HG03342 (cell line): ENCODE data around the gene SPATA16.
A peak's percentile ranks its signal among the peaks of the same experiment; 100 is the strongest.
"Not testable (repeated sequence)": the region's sequence is repeated elsewhere in the genome, so short reads cannot be mapped to it uniquely, and the experiment has no call there.

ENCODE experiments used
- ATAC-seq: cut with Tn5 transposase; IDR thresholded peaks from one replicate; pipeline ENCODE4 v1.9.1; 2021; ENCODE audit warnings: mild to moderate bottlenecking, moderate library complexity; ENCODE audit not compliant: unreplicated experiment

The SPATA16 gene

GRCh38 chr3:173140986-173141385 is at the start of gene SPATA16:
SPATA16 (minus strand) TSS chr3:173141235; CDS start chr3:173117731, 23,504 bp downstream.
- no peak for ATAC-seq

GRCh38 chr3:173183022-173183421 is 42.0 kb upstream of the SPATA16 start:
- ATAC-seq: not testable (repeated sequence)

- ATAC-seq: no peak
Observed at GRCh38 chr3:173173652-173174051, 32.6 kb upstream of the SPATA16 start.

DNA sequence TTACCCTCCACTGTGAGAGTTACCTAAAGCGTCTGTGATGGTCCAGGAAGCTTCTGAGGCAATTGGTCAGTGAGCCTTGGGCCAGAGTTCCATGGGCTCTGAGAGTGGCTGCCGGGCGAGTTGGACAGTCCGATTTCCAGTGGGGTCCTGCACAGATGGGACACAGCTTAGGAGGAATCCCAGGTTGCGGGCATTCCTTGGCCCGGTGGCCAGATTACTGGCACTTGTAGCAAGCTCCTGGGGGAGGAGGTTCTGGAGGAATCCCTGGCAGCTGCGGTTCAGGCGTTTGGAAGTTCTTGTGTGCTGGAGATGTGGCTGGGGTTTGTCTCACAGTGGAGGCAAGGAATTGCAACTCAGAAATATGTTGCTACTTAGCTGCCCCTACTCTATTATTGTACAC is 18.1 kb upstream of the SPATA16 start:
- not testable (repeated sequence) for ATAC-seq

- ATAC-seq: not testable (repeated sequence)
Observed at GRCh38 chr3:173156533-173156932, 15.5 kb upstream of the SPATA16 start.

DNA sequence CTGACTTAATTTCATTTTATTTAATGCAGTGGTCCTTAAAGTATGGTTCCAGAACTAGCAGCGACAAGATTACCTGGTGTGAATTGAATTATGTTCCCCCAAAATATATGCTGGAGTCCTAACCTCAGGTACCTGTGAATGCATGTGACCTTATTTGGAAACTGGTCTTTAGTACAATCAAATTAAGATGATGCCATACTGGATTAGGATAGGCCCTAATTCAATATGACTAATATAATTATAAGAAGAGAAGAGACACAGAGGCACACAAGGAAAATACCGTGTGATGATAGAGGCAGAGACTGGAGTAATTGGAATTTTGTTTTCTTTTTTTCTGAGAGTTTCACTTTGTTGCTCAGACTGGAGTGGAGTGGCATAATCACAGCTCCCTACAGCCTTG is 12.6 kb upstream of the SPATA16 start:
- ATAC-seq: no peak

DNA sequence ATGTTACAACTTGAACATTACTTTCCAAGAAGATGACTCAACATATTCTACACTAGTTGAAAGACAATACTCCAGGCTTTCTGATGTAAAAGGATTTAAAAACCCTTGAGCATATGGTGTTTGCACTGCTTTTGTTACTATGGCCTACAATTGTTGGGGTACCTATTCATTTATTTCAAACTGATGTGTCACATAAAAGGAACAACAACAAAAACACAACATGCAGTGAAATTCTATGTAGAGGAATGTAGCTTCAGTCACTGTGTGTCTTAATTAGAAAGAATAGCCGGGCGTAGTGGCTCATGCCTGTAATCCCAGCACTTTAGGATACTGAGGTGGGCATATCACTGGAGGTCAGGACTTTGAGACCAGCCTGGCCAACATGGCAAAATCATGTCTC is 1.6 kb downstream of the SPATA16 start:
- ATAC-seq: no peak

DNA sequence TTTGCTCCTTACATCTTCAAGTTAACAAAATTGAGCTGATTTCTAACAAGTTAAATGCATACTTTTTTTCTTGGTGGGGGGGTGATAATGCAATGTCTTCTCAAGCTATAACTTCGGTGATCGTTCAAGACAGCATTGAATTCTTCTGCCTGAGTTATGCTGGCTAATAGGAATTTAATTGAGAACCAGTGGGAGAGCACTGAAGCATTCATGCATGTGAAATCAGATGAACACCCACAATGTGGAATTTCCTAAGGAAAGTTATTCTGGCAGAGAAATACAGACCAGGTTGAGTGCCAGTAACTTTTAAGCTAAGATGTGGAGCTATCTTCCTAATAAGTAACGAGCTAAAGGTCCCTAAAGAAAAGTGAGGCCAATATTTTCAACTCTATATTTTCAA is 3.0 kb downstream of the SPATA16 start:
- no peak for ATAC-seq

DNA sequence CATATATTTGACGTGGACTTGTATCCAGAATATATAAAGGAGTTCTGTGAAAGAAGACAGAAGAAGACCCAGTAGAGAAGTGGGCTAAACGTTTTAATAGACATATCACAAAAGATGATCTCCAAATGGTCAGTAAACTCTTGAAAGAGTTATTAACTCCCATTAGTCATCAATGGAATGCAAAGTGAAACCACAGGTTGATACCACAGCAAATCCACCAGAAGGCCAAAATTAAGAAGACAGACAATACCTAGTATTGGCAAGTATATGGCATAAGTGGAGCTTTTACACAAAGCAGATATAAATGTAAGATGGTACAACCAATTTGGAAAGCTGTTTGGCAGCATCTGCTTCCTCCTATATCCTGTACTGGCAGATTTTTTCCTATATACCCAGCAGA is 6.0 kb downstream of the SPATA16 start:
- ATAC-seq: no peak

DNA sequence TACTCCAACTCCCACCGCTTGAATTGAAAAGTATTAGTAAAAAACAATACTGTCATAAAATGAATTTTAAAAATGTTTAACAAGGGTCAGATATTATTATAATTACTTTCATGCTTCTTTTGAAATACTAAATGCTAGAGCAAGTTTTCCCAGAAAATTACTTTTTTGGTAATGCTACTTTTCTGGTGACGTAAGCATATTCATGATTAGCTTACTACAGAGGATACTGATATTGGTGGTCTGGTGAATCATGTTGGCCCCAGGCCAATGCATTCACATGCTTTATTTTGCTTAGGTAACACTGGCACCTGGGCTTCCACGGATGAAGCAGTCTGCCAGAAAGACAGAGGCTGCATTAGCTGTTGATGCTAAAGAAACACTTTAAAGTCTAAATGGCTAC is 12.4 kb downstream of the SPATA16 start:
- ATAC-seq: no peak

DNA sequence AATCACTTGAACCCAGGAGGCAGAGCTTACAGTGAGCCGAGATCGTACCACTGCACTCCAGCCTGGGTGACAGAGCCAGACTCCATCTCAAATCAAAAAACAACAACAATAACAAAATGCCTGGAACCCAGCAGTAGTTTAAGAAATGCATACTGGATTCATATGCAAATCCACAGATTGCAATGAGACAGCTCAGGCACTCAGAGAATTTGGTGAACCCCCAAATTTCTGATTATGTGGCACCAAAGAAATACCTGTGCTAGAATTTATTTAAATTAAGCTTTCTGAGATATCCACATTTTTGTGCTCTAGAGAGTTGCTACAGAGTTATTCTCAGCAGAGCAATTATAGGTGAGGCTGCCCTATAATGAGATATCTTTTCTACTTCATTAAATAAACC is 29.7 kb downstream of the SPATA16 start:
- no peak for ATAC-seq

DNA sequence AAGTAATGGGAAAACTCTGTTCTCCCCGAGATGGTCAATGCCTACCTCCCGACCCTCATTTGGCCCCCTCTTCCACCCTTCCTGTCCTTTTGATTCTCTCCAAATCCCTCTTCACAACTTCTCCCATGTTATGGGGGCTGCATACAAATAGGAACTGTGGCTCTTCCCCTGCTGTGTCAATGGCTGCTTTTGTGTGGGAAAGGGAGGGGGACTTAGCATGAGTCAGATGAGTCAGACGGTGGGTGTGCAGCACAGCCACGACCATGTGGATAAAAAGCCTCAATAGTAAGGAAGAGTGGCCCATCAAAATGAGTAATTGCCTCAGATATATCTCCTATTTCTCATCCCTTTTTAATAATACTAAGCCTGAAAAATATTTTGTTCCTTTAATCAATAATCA is 31.9 kb downstream of the SPATA16 start:
- no peak for ATAC-seq

- ATAC-seq: no peak
Observed at GRCh38 chr3:173103469-173103868, 37.6 kb downstream of the SPATA16 start.

DNA sequence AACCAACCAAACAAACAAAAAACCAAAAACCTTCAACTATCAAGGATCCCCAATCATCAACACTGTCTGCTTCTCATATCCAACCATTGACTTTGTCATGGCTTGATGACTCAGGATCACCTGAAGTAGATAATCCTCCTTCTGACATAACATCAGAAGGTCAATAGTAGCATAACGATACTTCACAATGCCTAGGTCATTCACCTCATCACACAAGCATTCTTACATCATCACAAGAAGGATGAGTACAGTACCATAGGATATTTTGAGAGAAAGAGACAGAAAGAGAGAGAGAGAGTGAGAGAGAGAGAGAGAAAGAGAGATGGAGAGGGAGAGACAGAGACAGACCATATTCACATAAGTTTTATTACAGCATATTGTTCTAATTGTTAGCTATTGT is 42.1 kb downstream of the SPATA16 start:
- ATAC-seq: no peak

DNA sequence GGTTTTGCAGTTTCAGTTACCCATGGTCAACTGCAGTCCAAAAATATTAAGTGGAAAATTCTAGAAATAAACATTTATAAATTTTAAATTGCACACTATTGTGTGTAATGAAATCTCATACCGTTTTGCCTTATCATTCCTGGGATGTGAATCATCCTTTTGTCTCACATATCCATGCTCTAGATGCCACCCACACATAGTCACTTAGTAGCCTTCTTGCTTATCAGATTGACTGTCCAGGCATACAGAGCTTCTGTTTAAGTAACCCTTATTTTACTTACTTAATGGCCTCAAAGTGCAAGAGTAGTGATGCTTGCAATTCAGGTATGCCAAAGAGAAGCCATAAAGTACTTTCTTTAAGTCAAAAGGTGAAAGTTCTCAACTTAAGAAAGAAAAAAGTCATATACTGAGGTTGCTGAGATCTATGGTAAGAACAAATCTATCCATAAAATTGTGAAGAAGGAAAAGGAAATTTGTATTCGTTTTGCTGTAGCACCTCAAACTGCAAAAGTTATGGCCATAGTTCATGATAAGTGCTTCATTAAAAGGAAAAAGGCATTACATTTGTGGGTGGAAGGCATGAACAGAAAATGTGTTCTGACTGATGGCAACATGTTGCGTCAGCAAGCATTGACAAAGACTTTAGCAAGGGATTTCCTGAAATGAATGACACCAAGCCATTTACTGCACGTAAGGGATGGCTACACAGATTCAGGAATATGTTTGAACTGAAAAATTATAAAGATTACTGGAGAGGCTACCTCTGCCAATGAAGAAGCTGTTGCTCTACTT is 43.8 kb downstream of the SPATA16 start:
- ATAC-seq: no peak

DNA sequence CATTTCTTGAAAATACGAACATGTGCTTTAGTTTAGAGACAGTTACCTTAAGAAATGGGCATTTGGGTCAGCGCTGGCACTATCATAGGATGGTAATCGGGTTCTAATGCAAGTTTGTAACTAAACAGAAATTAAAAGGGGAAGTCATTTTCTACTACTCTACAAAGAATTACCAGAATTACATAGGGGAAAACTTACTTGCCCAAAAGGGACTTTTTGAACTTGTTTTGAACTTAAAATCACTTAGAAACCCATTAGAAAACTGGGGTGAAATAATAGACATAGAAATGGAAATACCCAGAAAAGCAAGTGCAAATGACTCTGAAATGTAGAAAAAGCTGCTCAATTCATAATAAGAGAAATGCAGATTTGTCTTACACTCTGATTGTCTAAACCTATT is 44.9 kb downstream of the SPATA16 start:
- ATAC-seq: no peak

GRCh38 chr3:173092038-173092437 is 49.0 kb downstream of the SPATA16 start:
- no peak for ATAC-seq

- no peak for ATAC-seq
Observed at GRCh38 chr3:173090492-173090891, 50.5 kb downstream of the SPATA16 start.

DNA sequence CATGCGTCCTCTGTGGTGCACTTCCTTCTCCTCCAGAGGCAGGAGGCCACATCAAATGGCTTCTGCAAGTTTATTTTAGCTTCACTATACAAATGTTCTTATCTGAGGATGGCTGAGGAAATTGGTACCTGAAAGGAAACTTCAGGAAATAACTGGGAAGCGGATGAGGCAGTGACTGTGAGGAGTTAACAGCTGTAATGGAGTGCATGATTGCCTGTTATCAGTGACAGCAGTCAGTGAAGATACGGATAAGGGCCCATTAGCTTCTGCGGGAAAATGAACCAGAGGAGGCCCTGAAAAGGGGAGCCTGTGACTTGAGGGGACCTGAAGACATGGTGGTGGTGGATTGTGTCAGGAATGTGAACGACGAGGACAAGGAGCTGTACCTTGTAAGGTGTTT is 51.8 kb downstream of the SPATA16 start:
- no peak for ATAC-seq

GRCh38 chr3:173078525-173078924 is 62.5 kb downstream of the SPATA16 start:
- no peak for ATAC-seq

GRCh38 chr3:173066044-173067004 is 74.7 kb downstream of the SPATA16 start:
- ATAC-seq: no peak

DNA sequence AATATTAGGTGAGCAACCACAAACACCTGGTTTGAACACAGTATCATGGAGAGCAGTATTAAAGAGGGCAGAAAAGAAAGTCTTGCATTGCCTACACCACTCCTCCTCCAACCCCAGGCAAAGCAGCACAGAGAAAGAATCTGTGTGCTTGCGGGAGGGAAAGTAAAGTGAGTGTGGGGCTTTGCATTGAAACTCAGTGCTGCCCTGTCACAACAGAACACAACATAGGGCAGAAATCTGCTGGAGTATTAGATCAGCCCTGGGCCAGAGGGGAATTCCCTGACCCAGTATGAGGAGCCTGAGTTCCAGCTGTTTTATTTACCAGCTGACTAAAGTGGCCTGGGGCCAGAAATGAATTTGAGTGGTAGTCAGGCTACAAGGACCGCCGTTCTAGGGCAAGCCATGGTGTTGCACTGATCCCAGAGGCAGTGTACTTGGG is 75.5 kb downstream of the SPATA16 start:
- peak; percentile 34 for ATAC-seq
